HG02759 (cell line): Measurements from ENCODE around the gene ZDHHC22.
A peak's percentile ranks its signal among the peaks of the same experiment; 100 is the strongest.

ENCODE experiments used
- ATAC-seq: cut with Tn5 transposase; IDR thresholded peaks from one replicate; pipeline ENCODE4 v1.9.1; 2021; ENCODE audit warnings: mild to moderate bottlenecking, moderate library complexity; ENCODE audit not compliant: unreplicated experiment

ZDHHC22 gene

GRCh38 chr14:77131206-77131605 is 10.4 kb downstream of the ZDHHC22 start:
- ATAC-seq: no peak

- ATAC-seq: no peak
These were observed 11.2 kb downstream of the ZDHHC22 start for GRCh38 chr14:77130386-77130785.

GRCh38 chr14:77128414-77128891 is 13.1 kb downstream of the ZDHHC22 start:
- no peak for ATAC-seq

GRCh38 chr14:77126461-77126990 is 15.1 kb downstream of the ZDHHC22 start:
- no peak for ATAC-seq

- ATAC-seq: no peak
These were observed 15.7 kb downstream of the ZDHHC22 start for GRCh38 chr14:77125823-77126325.

- no peak for ATAC-seq
These were observed 16.2 kb downstream of the ZDHHC22 start for GRCh38 chr14:77125281-77125801.

GRCh38 chr14:77124345-77125280 is 17.0 kb downstream of the ZDHHC22 start:
- ATAC-seq: no peak

GRCh38 chr14:77123381-77124325 is 17.9 kb downstream of the ZDHHC22 start:
- ATAC-seq: no peak

- ATAC-seq: no peak
These were observed 19.0 kb downstream of the ZDHHC22 start for GRCh38 chr14:77122526-77123125.

GRCh38 chr14:77120771-77121743 is 20.5 kb downstream of the ZDHHC22 start:
- ATAC-seq: peak; percentile 92

- no peak for ATAC-seq
These were observed 21.7 kb downstream of the ZDHHC22 start for GRCh38 chr14:77119851-77120250.

- ATAC-seq: no peak
These were observed 25.3 kb downstream of the ZDHHC22 start for GRCh38 chr14:77116172-77116817.

- ATAC-seq: no peak
These were observed 27.0 kb downstream of the ZDHHC22 start for GRCh38 chr14:77114609-77115008.

- no peak for ATAC-seq
These were observed 27.9 kb downstream of the ZDHHC22 start for GRCh38 chr14:77113644-77114043.

- ATAC-seq: no peak
These were observed 30.6 kb downstream of the ZDHHC22 start for GRCh38 chr14:77111021-77111420.

- no peak for ATAC-seq
These were observed 31.3 kb downstream of the ZDHHC22 start for GRCh38 chr14:77110286-77110685.

GRCh38 chr14:77109656-77110055 is 31.9 kb downstream of the ZDHHC22 start:
- no peak for ATAC-seq

GRCh38 chr14:77108753-77109152 is 32.8 kb downstream of the ZDHHC22 start:
- ATAC-seq: no peak

GRCh38 chr14:77107228-77107627 is 34.4 kb downstream of the ZDHHC22 start:
- ATAC-seq: no peak
